Stimulated activated CD4-positive, alpha-beta T cell treated with anti-CD3 and anti-CD28 coated beads, TNF-alpha, amount 100 ng/mL, for 1 hour (primary cell): Measurements from ENCODE around the gene HSPA1A.
"Not testable (repeated sequence)": the region's sequence is repeated elsewhere in the genome, so short reads cannot be mapped to it uniquely, and the experiment has no call there.

Experiments
- DNase-seq, 3 donors: peaks; one replicate each; pipeline ENCODE4 v3.0.0-alpha.2; 2020; ENCODE audit warnings: low read depth in 3 of 3, low spot score in 1 of 3

The HSPA1A gene

DNA sequence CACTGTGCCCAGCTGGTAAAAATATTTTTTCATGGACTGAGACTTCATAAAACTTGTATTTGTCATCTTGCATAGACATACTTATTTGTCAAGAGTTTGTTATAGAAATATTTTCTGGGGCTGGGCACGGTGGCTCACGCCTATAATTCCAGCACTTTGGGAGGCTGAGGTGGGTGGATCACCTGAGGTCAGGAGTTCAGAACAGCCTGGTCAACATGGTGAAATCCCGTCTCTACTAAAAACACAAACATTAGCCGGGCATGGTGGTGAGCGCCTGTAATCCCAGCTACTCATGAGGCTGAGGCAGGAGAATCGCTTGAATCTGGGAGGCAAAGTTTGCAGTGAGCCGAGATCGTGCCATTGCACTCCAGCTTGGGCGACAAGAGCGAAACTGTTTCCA lies 6.7 kb upstream of the HSPA1A start:
- DNase-seq = not testable (repeated sequence)

- DNase-seq = no peak
Observed at GRCh38 chr6:31811645-31812044, 3.7 kb upstream of the HSPA1A start.

DNA sequence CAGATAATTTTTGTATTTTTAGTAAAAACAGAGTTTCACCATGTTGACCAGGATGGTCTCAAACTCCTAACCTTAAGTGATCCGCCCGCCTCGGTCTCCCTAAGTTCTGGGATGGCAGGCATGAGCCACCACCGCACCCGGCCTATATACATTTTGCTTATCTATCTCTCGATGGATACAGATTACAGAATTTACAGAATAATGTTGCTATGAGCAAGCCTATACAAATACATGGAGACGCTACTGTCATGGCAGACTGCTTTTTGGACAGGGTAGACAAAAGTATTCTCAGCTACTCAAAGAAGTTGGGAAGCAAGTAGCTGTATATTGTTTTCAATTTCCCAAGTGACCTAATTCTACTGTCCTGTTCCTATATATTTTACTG lies 1.9 kb upstream of the HSPA1A start:
- DNase-seq = no peak

DNA sequence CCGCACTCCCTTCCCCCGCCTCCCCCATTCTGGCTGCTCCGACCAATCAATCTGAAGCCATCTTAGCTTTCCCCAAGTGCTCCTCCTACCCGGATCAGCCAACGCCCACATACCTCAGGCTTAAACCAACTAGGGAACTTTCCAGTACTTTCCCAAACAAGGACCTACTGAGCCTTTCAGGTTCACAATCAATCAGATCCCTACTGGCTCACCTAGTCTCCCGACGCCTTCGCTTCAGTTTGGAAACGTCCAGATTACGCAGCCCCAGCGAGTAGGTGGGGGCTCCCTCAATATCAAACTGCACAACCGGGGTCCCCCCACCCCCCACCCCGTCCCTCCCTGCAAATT lies 692 bp upstream of the HSPA1A start:
- no peak for DNase-seq

DNA sequence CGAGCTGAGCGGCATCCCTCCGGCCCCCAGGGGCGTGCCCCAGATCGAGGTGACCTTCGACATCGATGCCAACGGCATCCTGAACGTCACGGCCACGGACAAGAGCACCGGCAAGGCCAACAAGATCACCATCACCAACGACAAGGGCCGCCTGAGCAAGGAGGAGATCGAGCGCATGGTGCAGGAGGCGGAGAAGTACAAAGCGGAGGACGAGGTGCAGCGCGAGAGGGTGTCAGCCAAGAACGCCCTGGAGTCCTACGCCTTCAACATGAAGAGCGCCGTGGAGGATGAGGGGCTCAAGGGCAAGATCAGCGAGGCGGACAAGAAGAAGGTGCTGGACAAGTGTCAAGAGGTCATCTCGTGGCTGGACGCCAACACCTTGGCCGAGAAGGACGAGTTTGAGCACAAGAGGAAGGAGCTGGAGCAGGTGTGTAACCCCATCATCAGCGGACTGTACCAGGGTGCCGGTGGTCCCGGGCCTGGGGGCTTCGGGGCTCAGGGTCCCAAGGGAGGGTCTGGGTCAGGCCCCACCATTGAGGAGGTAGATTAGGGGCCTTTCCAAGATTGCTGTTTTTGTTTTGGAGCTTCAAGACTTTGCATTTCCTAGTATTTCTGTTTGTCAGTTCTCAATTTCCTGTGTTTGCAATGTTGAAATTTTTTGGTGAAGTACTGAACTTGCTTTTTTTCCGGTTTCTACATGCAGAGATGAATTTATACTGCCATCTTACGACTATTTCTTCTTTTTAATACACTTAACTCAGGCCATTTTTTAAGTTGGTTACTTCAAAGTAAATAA lies 2.0 kb downstream of the HSPA1A start:
- not testable (repeated sequence) for DNase-seq

DNA sequence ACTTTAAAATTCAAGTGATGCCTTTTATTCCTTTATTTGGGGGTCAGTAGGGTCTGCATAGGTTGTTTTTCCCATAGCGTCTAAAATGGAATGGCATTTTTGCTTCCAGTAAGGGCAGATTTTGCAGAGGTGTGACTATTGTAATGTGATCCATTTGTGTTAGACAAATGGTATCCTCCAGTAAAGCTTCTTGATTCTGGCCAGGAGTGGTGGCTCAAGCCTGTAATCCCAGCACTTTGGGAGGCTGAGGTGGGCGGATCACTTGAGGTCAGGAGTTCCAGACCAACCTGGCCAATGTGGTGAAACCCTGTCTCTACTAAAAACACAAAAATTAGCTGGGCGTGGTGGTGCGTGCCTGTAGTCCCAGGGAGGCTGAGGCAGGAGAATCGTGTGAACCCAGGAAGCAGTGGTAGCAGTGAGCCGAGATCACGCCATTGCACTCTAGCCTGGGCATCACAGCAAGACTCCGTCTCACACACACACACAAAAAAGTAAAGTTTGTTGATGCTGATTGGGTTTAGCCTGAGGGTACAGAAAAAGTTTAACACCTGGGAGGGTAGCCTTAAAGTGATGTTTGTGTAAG lies 2.7 kb downstream of the HSPA1A start:
- not testable (repeated sequence) for DNase-seq

GRCh38 chr6:31819871-31820299 lies 4.5 kb downstream of the HSPA1A start:
- no peak for DNase-seq

DNA sequence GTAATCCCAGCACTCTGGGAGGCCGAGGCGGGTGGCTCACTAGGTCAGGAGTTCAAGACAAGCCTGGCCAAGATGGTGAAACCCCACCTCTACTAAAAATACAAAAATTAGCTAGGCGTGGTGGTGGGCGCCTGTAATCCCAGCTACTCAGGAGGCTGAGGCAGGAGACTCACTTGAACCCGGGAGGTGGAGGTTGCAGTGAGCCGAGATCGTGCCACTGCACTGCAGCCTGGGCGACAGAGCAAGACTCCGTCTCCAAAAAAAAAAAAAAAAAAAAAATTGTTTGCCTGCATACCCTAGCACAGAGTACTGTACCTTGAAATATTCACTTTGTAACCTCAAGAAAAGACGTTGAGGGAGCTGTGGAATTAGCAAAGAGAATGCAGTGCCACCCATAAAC lies 5.1 kb downstream of the HSPA1A start:
- not testable (repeated sequence) for DNase-seq

DNA sequence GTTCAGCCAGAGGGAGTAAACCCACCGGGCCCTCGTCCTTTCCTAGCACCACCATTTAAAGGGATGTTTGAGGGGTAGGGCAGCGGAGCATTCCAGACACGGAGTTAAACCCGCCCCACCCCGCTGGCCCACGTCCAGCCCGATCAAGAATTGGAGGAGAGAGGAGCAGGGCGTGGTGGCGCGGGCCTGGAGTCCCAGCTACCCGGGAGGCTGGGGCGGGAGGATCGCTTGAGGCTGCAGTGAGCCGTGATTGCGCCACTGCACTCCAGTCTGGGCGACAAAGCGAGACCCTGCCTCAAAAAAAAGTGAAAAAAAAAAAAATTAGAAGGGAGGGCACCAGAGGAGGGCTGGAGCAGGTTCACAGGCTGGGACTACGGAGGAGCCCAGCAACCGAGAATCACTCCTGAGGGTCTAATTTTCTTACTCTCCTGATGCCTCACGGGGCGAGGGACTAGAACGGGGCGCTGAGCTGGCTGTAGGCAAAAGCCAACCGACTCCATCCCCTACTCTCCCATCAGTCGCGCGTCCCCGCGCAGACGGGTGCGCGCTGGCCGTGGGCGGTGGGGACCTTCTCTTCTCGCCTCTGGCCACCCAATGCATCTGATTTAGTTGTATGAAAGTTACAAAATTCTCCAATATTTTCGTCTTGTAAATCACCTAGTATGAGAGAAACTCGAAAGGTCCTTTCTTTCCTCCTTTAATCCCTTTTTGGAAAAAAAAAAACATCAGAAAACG lies 6.1 kb downstream of the HSPA1A start:
- DNase-seq = peak in 1 of 3 donors; percentile 66

DNA sequence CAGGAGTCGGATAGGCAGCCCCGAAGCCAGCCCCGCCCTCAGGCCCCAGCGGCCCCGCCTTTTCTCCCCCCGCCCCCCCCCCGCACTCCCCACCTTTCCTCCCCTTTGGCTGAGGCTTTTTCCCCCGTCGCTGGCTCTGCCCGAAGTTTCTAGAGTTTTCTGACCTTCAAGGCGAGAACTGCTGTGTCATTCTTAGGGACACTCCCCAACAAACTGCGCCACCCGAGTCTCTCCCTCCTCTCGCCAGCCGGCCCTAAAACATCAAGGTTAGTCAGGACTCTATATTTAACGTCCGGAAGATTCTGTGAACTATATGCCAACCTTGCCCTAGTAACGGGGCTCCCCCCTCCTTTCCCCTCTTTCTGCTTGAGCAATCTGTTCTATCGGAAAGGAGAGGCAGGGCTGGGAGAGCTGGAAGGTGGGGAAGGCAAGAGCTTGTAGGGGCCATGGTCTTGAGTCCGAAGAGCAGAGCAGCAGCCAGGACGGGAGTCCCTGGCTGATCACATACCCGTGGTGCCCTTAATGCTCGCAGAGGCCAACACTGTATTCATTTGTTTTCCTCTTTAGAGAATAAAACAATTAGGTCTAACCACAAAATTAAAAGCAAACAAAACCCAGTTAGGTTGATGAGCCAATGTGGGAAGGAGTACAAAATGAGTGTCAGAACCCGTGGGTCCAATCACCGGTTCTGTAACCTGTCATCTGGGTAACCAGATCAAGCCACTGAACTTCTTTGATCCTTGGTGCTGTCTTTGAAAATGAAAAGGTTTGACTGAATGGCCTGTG lies 6.9 kb downstream of the HSPA1A start:
- peak in 1 of 3 donors; percentile 45 for DNase-seq

DNA sequence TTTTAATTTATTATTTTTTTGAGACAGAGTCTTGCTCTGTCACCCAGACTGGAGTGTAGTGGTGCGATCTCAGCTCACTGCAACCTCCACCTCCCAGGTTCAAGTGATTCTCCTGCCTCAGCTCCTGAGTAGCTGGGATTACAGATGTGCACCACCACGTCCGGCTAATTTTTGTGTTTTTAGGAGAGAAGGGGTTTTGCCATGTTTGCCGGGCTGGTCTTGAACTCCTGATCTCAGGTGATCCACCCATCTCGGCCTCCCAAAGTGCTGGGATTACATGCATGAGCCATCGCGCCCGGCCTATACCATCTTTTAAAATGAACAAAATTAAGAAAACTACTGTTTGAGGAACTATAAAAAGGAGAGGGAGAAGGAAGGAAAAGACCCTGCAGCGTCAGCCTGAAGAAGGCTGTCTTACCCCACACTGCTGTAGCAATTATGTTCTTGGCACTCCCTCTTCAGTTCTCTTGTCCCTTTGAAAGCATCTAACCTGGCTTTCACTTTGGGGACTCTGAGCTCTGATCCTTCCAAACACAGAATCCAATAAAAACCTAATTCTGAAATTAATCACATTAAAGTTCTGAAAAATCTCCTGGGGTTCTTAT lies 8.4 kb downstream of the HSPA1A start:
- not testable (repeated sequence) for DNase-seq

GRCh38 chr6:31825553-31825952 lies 10.2 kb downstream of the HSPA1A start:
- no peak for DNase-seq

GRCh38 chr6:31826793-31827285 lies 11.5 kb downstream of the HSPA1A start:
- no peak for DNase-seq

- DNase-seq = peak; percentile 66 to 78 (median 75)
Observed at GRCh38 chr6:31827286-31828079, 12.1 kb downstream of the HSPA1A start, which contains the start of gene HSPA1B. Gene HSPA1B, plus strand, starts transcription at chr6:31827738. Its CDS starts 213 bp downstream, at chr6:31827951.

GRCh38 chr6:31829633-31830283 lies 14.4 kb downstream of the HSPA1A start:
- DNase-seq = no peak

DNA sequence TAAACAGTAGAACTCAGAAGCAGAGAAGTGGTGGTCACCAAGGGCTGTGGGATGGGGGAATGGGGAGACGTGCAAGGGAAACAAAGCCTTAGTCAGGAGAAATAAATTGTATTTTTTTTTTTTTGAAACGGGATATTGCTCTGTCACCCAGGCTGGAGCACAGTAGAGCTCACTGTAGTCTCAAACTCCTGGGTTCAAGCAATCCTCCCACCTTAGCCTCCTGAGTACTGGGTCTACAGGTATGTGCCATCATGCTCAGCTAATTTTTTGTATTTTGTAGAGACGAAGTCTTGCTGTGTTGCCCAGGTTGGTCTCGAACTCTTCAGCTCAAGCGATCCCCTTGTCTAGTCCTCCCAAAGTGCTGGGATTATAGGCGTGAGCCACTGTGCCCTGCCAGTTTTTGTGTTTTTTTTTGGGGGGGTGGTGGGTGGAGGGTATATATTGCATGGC lies 15.6 kb downstream of the HSPA1A start:
- DNase-seq = no peak

- DNase-seq = no peak
Observed at GRCh38 chr6:31831350-31832215, 16.2 kb downstream of the HSPA1A start.
